ENCODE data around the gene CDH23.

CDH23 gene

GRCh38 chr10:71720288-71720687 lies 323.6 kb downstream of the CDH23 start:
- Histone ChIP-seq H3K79me2 (ENCODE audit: control insufficient read depth, low read length) (no peaks in the 10 kb centered on the region), H3F3A (ENCODE audit: control insufficient read depth, insufficient read depth) (no peaks in the 10 kb centered on the region), H3K9me2 (replicated peaks; ENCODE audit: control insufficient read depth, low read length) (no peaks in the 10 kb centered on the region), H3K27me3 (ENCODE audit: control insufficient read depth, low read length) (0 out of 2 replicates have a peak, but pooled peaks cover 3% of the 10 kb centered on the region), H3K4me3 (ENCODE audit: low read length) (no peak overlapping the region), H4K20me1 (ENCODE audit: control insufficient read depth, insufficient read depth, low read depth, low read length) (no peaks in the 10 kb centered on the region), H3K27ac (ENCODE audit: low read depth, low read length) (no peak overlapping the region), H3K9me3 (ENCODE audit: control insufficient read depth, insufficient read depth, low read length) (no peaks in the 10 kb centered on the region), H3K4me1 (ENCODE audit: control insufficient read depth, low read length) (no peaks in the 10 kb centered on the region), H3K36me3 (ENCODE audit: control insufficient read depth, low read length) (no peaks in the 10 kb centered on the region), H3K4me2 (ENCODE audit: low read length) (no peak overlapping the region)
- TF ChIP-seq EZH2phosphoT487 (IDR thresholded peaks at IDR 0.05; ENCODE audit: borderline replicate concordance, low read length) = no peak
- TF ChIP-seq, protein P1, sequence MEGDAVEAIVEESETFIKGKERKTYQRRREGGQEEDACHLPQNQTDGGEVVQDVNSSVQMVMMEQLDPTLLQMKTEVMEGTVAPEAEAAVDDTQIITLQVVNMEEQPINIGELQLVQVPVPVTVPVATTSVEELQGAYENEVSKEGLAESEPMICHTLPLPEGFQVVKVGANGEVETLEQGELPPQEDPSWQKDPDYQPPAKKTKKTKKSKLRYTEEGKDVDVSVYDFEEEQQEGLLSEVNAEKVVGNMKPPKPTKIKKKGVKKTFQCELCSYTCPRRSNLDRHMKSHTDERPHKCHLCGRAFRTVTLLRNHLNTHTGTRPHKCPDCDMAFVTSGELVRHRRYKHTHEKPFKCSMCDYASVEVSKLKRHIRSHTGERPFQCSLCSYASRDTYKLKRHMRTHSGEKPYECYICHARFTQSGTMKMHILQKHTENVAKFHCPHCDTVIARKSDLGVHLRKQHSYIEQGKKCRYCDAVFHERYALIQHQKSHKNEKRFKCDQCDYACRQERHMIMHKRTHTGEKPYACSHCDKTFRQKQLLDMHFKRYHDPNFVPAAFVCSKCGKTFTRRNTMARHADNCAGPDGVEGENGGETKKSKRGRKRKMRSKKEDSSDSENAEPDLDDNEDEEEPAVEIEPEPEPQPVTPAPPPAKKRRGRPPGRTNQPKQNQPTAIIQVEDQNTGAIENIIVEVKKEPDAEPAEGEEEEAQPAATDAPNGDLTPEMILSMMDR (IDR thresholded peaks at IDR 0.05; ENCODE audit: low read depth, low read length, poor library complexity, severe bottlenecking) = no peak

DNA sequence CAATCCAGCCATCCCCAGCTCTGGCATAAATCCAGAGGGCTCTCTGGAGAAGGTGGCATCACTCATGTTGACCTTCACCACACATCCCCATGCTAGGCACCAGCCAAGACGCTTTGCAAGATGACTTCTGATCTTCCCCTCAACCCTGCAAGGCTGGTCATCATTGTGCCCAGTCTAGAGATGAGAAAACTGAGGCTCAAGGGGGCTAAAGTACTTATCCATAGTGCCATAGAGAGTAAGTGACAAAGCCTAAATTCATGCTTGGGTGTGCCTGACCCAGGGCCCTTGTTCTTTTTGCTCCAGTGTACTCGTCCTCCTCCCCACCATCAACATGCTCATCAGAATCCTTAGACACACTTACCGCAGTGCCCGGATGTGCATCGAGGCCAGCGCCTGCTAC lies 324.6 kb downstream of the CDH23 start:
- Histone ChIP-seq H3K9me2 (replicated peaks; ENCODE audit: control insufficient read depth, low read length) (no peaks in the 10 kb centered on the region), H3K27me3 (ENCODE audit: control insufficient read depth, low read length) (0 out of 2 replicates have a peak, but pooled peaks cover 6% of the 10 kb centered on the region), H3F3A (ENCODE audit: control insufficient read depth, insufficient read depth) (no peaks in the 10 kb centered on the region), H3K4me2 (ENCODE audit: low read length) (no peak overlapping the region), H3K79me2 (ENCODE audit: control insufficient read depth, low read length) (no peaks in the 10 kb centered on the region), H3K27ac (ENCODE audit: low read depth, low read length) (no peak overlapping the region), H3K9me3 (ENCODE audit: control insufficient read depth, insufficient read depth, low read length) (no peaks in the 10 kb centered on the region), H3K4me3 (ENCODE audit: low read length) (no peak overlapping the region), H4K20me1 (ENCODE audit: control insufficient read depth, insufficient read depth, low read depth, low read length) (no peaks in the 10 kb centered on the region), H3K36me3 (ENCODE audit: control insufficient read depth, low read length) (no peaks in the 10 kb centered on the region), H3K4me1 (ENCODE audit: control insufficient read depth, low read length) (no peaks in the 10 kb centered on the region)
- TF ChIP-seq, protein P1 (IDR thresholded peaks at IDR 0.05; ENCODE audit: low read depth, low read length, poor library complexity, severe bottlenecking) = no peak
- TF ChIP-seq EZH2phosphoT487 (IDR thresholded peaks at IDR 0.05; ENCODE audit: borderline replicate concordance, low read length) = no peak

DNA sequence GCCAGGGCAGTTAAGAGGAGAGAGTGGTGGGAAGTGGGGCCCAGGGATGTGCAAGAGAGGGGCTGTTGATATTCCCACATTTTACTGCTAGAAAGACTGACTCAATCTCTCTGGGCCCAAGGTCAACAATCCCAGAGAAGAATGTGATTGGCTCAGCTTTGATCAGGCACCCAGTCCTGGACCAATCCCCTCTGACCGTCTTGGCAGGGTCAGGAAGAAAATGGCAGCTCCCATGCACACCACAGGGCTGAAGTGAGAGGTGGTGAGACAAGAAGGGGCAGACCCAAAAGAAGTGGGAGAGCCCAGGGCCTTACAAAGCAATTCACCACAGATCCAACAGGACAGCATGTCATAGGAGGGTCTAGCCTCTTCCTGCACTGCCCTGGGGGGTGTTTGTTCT lies 326.1 kb downstream of the CDH23 start:
- H3K4me2 ChIP-seq (ENCODE audit: low read length) = no peak overlapping the region
- TF ChIP-seq, protein P1 (IDR thresholded peaks at IDR 0.05; ENCODE audit: low read depth, low read length, poor library complexity, severe bottlenecking) = no peak
- no peak for TF ChIP-seq EZH2phosphoT487 (IDR thresholded peaks at IDR 0.05; ENCODE audit: borderline replicate concordance, low read length)
- H3F3A ChIP-seq (ENCODE audit: control insufficient read depth, insufficient read depth) = no peaks in the 10 kb centered on the region
- peaks cover 12% of the 10 kb centered on the region for H3K4me1 ChIP-seq (ENCODE audit: control insufficient read depth, low read length)
- H3K9me2 ChIP-seq (replicated peaks; ENCODE audit: control insufficient read depth, low read length) = no peaks in the 10 kb centered on the region
- H4K20me1 ChIP-seq (ENCODE audit: control insufficient read depth, insufficient read depth, low read depth, low read length) = no peaks in the 10 kb centered on the region
- no peaks in the 10 kb centered on the region for H3K36me3 ChIP-seq (ENCODE audit: control insufficient read depth, low read length)
- peaks cover 19% of the 10 kb centered on the region for H3K27me3 ChIP-seq (ENCODE audit: control insufficient read depth, low read length)
- no peaks in the 10 kb centered on the region for H3K79me2 ChIP-seq (ENCODE audit: control insufficient read depth, low read length)
- H3K27ac ChIP-seq (ENCODE audit: low read depth, low read length) = no peak overlapping the region
- H3K4me3 ChIP-seq (ENCODE audit: low read length) = no peak overlapping the region
- no peaks in the 10 kb centered on the region for H3K9me3 ChIP-seq (ENCODE audit: control insufficient read depth, insufficient read depth, low read length)
